CD4-positive, alpha-beta T cell treated with Interleukin-17A for 4 hours (primary cell): ENCODE results near the gene CANT1.
A peak's percentile ranks its signal among the peaks of the same experiment; 100 is the strongest.

Experiments
- DNase-seq: peaks from one replicate; pipeline ENCODE4 v3.0.0-alpha.2; 2020; ENCODE audit warnings: mixed read lengths

The CANT1 gene

DNA sequence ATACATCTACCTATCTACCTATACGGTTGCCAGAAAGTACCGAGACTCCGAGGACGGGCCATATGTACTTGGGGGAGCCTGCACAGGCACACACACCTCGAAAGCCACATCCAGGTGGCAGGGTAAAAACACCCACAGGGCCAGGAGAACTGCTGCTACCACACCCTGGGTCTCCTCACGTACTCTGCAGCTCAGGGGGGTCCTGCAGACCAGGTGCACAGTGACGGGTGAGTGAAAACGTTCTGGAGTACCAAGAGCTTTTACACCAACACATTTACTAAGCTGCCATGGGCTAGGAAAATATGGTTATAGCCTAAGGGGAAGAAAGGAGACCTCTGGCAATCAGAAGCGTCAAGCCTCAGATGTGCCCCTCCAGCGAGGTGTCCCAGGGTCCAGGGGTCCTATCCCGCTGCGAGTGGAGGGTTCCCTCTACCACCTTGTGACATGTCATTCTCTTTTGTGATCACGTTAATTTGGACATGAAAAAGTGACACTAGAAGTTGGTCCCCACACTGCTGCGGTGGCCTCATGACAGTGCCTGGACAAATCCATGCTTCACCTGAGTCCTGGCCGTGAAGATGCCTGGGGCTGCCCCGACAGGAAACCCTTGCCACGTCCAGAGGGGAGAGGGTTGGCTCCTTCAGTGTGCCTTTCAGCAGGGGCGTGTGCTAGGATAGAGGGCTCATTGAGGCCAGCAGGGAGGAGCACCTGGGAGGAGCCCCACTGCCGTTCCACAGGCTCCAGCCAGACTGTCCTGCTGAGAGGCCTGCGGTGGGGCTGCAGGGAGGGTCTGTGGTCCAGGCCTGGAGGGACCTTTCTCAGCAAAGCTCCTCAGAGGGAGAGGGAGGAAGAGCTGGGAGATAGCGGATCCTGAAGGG, 1.8 kb downstream of the CANT1 start:
- DNase-seq = no peak

DNA sequence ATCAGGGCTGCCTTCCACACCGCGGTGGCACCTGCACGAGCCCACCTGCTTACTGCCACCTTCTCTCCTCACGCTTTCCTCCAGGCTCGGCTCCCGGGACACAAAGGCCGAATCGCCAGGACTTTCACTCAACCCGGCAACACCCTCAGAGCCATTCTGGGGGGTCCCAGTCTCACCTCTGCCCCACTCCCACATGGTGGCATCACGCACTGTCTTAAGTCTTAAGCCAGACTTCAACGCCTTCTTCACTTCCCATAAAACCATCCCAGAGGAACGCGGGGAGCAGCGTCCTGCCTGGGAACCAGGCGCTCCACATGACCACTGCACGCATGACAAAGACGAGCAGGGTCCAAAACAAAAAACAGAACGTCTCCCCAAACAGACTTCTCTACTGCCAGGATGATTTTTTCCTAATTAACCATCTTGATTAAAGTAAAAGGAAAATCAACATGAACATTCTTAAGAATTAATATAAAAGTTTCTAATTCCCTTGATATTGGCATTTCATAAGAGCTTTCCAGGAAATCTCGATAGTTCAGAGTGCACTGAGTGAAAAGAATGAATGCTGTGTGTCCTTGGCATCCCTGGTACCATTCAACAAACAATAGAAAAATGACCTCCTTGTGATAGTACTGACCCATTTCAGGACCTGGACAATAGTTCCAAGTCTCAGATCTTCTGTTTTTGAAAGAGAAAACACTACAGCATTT, 2.6 kb downstream of the CANT1 start:
- no peak for DNase-seq

DNA sequence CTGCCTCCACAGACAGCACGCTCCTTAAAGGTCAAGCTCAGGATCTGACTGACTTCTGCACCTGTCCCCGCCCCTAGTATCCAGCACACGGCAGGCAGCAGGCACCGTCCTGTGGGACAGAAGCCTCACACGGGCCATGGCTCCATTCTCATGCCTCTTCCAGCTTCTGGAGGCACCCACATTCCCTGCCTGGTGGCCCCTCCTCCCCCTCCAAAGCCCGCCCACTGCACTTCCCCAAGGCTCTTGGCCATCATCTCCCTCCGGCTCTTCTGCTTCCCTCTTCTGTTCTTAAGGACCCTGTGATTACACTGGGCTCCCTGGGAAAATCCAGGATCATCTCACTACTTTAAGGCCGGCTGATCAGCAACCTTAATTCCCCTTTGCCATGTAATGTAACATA, 3.5 kb downstream of the CANT1 start:
- DNase-seq = no peak

DNA sequence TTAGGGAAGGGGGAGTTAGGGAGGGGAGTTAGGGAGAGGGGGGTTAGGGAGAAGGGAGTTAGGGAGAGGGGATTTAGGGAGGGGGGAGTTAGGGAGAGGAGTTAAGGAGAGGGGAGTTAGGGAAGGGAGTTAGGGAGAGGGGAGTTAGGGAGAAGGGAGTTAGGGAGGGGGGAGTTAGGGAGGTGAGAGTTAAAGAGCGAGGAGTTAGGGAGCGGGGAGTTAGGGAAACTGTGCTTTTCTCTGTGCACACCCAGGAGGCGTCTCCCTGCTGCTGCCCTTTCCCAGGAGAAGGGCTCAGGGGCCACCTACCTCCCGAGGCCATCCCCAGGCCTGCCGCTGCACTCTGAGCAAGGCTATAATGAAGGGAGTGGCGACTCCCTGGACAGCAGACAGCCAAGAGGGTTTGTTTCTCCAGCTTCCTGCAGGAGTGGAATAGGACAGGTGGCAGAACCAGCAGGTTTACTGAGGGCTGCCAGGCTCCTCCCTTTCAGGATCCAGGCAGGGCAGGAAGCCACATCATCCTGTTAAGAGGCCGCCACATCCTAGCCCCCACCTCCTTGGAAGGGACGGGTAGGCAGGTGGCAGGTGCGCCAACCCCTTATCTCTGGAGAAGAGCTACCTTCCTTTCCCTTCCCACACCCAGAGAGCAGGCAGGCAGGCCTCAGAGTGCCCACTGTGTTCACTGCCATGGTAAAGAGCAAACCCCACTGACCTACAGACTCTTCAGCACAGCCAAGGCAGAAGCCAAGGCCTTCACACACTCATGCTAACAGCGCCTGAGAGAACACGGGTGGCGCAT, 4.3 kb downstream of the CANT1 start:
- peak; percentile 44 for DNase-seq

DNA sequence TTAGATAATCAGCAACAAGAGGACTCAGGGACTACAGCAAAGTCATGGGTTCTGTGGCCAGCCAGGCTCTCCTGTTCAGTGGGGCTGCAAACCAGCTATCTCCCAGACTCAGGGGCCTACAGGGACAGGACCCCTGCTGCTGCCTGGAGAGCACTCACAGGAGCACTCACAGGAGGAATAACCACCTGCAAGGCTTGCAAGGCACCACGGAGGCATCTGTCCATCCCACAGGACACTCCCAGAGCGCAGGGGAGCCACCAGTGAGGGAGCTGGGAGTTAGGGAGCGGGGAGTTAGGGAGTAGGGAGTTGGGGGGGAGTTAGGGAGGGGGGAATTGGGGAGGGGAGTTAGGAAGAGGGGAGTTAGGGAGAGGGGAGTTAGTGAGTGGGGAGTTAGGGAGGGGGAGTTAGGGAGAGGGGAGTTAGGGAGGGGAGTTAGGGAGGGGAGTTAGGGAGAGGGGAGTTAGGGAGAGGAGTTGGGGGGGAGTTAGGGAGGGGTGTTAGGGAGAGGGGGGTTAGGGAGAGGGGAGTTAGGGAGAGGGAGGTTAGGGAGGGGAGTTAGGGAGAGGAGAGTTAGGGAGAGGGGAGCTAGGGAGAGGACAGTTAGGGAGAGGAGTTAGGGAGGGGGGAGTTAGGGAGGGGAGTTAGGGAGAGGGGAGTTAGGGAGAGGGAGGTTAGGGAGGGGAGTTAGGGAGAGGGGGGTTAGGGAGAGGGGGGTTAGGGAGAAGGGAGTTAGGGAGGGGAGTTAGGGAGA, 5.7 kb downstream of the CANT1 start:
- DNase-seq = no peak

DNA sequence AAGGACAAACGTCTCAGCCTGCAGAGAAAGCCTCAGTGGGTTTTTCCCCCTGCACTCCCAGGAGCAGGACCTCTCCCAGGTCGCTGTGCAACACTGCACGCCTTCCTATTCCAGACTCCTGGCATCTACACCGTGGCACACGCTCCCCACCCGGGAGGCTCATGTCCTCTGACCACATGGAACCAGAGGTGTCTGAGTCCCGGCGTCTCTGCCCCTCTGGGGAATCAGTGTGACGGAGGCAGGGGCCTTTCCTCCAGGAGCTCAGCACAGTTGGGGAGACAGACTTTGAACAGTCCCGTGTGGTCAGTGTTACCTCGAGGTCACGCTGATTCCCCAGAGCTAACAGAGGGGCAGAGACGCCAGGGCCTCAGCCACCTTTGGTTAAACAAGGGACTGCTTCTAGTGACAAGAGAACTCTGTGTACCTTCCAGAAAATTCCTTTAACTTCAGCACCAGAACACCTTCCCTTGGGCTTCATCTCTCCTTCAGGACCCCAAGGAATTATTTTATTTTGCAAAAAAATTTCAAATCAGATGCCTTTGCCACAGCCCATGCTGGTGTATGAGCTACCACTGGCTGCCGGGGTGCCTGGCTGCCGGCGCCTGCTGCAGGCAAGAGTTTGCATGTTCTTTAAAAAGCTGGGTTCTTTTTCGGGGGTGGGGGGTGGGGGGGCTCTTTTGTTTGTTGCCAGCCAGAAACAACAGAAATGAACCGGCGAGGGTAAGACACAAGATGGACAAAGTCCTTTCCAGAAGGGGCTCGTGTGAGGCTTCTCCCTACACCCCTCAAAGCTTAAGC, 6.6 kb downstream of the CANT1 start:
- DNase-seq = no peak

DNA sequence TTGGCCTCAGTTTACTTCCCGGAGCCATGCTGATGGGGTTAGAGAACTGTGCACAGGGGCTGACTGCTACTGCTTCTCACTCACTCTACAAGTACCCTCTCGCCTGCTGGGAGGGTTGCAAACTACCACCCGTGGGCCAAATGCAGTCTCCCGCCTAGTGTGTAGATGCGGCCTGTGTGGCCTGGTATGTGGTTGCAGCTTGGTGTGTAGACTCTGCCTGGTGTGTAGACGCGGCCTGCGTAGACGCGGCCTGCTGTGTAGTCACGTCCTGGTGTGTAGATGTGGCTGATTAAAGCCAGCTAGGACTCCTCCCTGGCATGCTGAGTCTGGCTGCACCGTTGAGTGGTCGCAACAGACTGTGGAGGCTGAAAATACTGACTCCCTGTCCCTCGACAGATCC, 7.3 kb downstream of the CANT1 start:
- DNase-seq = no peak

DNA sequence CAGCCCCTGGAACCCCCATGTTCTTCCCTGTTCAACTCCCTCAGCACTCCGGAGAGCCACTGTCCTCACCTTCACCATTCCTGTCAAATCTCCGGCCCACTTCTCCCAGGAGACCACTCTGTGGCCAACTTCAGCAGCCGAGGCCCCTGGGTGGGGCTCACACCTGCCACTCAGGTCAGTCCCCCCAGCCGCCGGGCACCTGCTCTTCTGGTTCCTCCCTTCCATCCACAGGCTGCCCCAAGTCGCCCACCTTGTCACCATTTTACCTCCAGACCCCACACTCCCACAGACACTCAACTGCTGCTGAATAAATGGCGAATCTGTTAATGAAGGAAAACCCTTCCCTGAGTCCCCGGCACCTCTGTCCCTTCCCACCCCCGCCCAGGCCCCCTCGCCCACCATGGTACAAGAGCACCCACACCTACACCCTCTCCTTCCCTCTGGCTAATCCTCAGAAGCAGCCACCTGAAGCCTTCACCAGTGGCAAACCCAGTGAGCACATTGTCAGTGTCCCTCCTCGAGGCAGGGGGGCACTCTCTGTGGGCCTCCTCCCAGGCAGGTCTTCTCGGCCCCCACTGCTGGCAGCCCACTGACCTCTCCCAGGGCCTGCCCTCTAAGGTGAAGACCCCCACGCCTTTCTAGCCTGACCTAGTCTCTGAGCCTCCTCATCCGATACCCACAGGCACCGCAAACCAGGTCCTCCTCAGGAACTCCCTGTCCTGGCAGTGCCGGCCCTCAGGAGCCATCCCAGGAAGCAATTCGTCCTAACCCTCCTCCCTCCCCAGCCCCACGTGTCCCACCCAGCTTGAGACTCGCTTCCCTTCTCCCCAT, 8.2 kb downstream of the CANT1 start:
- DNase-seq = no peak

DNA sequence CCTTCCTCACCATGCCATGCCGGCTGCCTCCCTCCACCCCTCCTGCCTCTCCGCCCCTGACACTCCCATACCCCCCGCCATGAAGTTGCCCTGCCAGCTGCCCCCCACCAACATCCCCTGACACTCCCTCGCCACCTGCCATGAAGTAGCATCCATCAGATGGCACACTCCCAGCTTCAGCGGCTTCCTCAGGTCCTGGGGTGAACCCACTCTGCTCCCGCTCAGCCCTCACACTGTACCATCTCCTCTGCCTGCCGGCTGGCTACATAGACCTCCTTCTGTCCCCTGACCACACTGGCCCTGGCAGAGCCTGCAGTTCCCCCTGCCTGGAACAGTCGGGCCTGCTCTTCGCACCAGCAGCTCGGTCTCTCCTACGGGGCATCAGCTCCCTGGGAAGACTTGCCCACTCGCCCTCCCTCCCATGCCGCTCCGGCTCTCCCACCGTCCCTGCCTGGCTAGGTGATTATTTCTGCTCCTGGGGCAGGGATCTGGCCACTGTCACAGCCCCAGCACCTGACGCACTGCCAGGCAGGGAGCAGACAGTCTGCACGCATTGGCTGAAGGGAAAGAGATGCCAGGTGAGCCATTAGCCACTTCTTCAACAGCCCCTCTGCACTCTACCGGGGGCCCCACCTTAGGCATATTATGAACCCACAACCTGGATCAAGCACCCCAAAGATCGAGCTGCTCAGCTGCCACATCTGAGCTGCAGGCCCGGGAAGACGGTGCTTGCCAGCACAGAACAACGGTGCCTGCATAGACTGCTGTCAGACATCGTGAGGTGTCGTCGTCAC, 9.0 kb downstream of the CANT1 start:
- DNase-seq = no peak

DNA sequence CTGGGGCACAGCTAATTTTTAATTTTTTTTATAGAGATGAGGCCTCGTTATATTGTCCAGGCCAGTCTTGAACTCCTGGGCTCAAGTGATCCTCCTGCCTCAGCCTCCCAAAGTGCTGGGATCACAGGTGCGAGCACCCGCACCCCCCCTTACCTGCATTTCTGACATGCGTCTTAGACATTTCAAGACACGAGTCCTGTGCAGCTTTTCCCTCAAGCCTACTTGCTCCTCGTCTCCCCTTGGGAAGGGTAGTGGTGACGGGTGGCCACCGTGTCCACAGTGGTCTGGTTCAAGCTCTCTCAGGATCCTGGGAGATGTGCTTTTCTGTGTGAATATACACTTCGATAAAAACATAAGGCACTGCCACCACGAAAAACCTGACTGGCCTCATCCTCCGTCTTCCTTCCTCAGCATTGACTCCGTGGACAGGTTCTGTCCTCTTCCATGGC, 9.6 kb downstream of the CANT1 start:
- no peak for DNase-seq

DNA sequence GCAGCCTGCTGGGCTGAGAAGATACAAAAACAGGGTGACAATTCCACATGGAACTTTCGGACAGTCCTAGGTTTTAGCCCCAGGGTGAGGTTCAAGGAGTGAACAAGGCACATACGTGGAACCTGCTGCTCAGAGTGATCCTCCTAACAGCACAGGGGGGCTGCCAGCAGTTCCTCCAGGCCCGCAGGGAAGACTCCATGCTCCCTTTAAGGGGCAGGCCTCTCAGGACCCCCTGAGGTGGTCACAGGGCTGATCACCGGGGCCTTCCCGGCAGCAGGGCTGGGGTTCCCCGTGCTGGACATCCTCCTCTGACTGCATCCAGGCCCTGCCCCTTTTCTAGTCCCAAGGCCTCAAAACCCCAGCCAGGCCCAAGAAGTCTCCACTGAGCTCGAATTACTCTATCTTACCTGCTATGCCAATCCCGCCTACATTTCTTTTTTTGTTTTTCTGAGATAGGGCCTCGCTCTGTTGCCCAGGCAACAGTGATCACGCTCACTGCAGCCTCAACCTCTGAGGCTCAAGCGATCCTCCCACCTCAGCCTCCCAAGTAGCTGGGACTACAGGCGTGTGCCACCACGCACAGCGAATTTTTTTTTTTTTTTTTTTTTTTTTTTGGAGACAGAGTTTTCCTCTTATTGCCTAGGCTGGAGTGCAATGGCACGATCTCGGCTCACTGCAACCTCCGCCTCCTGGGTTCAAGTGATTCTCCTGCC, 10.4 kb downstream of the CANT1 start:
- no peak for DNase-seq

DNA sequence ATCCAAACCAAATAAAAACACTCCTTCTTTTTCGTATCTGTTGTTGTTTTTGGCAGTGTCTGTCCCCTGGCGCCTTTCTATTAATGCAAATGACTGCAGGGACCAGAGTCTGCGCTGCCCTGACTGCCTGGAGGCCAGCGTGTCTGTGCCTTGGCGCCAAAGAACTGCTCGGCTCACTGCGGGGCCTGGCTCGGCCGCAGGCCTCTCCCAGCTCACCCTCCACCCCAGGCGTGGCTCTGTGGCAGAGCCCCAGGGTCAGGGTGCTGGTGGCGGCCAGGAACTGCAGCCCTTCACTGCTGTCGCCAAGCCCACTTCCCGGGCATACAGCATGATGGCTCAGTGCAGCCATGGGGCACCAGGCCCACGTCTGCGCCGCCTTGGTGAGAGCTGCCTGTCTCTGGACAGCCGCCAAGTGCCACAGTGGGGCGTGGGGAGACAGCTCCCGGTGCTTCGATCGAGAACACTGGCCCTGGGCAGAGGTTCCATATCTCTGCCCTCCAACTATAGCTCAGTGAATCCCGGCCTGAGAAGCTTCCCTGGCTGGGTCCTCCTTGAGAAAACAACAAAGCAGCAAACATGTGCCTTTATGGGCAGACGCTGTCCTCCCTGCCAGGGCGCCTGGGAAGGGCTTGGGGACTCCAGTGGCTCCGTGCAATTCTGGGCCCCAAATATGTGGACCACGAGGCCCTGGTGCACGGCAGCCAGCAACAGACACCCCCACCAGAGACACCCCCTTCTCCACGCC, 11.1 kb downstream of the CANT1 start:
- DNase-seq = no peak

DNA sequence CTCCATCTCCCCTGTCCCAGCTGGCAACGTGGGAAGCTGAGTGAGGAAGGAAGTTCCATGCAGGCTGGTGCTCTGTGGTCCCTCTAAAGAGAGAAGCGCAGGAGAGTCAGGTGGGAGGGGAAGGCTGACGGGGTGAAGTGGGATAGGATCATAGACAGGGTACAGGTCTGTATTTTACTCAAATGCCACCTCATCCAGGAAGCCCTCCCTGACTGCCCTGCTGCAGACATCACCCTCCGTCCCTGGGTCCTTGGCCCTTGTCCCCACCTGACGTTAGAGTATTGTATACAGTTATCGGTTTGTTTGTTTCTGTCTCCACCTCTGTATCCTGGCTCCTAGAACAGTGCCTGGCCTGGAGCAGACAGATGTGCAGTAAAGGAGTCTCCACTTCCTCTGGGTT, 11.7 kb downstream of the CANT1 start:
- no peak for DNase-seq

DNA sequence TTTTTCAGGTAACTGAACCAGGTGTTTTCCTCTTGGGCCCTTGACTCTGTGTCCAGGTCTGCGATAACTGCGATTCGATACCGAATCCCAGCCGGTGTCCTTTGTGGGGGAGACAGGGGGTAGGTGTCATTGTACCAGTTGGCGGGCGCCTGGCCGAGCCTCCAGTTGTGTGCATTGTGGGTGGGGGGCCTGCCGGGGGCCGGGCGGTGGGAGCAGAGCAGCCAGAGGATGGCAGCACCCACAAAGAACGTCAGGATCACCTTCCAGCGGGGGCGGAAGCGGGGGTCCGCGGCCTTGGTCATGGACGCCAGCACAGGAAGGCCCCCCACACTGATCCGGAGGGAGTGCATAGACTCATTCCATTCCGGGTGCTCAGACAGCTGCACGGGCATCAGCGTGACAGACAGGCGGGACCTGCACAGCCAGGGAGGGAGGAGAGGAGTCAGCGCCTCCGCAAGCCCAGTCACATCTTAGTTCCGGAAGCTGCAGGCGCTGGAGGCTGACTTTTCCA, 12.3 kb downstream of the CANT1 start:
- no peak for DNase-seq

DNA sequence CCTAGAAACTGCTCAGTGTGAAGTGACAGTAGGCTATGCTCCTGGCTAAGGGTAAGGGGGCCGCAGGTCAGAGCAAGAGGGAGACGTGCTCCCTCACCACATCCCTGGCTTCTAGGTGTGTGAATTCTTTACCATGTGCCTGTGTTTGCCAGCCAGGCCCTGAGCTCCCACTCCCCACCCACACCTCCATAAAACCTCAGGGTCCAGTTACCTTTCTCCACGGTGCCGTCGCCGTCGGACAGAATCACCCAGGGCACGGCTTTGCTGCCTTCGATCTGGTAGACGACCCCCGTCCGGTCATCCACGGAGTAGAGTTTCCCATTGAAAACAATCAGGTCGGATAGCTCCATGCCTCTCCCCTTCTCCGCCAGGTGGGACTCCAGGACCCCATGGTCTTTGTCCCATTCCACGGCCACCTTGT, 12.8 kb downstream of the CANT1 start:
- DNase-seq = no peak

DNA sequence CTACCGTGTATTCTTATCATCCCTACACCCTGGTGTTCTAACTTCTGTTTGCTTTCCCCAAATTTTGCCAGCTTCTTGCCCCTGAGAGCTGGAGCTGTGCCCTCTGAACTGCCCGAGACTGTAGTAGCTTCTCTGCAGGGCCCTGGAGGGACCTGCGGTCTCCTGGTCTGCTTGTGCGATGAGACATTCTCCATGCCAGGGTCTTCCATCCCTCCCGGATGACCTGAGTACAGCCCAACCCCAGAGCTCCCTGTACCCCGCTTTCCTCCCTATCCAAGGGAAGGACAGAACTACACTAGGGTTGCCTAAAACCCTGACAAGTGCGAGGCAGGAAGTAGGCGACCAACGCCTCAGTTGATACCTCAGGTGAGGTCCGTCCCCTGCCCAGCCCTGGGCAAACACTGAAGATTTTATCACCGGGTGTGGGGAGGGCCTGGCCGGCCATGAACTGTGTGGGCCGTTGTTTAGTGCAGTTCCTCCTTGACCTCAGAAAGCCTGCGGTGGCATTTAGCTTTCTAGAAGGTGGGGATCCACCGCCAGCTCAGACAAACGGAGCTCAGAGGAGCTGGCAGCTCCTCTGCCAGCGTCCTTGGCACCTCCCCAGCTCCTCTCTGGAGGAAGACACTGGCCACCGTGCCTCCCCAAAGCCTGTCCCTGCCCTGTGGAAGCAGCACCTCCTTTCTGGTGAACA, 13.7 kb downstream of the CANT1 start:
- DNase-seq = no peak

DNA sequence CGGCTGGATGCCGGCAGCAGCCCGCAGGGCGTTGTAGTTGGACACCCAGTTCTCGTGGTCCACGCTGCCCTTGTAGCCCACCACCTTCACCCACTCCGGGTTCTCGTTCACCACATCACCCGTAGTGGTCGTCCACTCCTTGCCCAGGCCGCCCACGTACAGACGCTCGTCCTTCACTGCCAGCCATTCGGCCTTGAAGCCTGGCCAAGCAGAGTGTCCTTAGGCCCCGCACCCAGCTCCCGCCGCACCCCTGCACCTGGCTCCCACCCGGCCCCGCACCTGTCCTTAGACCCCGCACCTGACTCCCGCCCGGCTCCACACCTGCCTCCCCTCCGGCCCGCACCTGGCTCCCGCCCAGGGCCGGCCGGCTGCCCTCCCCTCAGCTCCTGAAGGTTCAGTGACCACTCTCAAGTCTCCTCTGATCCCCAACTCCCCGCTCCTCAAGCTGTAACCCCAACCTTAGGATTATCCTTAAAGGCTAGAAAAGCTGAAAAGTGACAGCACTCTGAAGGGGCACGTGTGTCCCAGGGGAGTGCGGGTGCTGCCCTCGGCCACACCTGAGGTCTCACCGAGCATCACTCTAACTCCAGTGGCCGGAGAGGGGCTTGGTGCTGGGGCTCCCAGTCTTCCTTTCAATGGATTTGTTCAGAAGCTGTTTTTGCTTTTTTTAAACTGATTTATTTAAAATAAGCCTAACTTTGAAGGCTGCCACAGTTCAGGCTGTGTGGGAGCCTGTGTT, 14.4 kb downstream of the CANT1 start:
- DNase-seq = no peak
